NCI-H146 (cell line): ENCODE results near the gene SPRR4.
"Not testable (repeated sequence)": the region's sequence is repeated elsewhere in the genome, so short reads cannot be mapped to it uniquely, and the experiment has no call there.

Experiments
- DNase-seq: peaks from one replicate; lab custom pipeline; 2025; lab: John Stamatoyannopoulos, UW

SPRR4 gene

DNA sequence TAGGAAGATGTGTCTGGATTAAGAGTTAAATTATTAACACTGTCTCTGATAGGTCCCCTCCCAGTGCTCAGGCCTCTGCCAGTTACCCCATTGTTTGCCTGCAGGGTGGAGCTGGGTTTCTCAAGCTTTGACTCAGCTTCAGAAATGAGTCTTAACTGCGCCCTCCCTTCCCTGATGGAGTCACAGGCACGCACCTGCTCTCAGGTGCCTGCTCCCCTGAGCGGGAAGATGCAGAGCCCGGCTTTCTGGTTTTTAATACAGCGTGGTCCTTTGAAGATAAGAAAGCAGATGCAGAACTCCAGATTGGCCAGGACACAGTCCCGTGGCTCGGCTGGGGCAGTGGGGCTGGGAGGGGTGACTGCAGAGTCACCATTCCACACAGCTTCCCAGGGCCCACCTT, 3.2 kb upstream of the SPRR4 start:
- DNase-seq: no peak

DNA sequence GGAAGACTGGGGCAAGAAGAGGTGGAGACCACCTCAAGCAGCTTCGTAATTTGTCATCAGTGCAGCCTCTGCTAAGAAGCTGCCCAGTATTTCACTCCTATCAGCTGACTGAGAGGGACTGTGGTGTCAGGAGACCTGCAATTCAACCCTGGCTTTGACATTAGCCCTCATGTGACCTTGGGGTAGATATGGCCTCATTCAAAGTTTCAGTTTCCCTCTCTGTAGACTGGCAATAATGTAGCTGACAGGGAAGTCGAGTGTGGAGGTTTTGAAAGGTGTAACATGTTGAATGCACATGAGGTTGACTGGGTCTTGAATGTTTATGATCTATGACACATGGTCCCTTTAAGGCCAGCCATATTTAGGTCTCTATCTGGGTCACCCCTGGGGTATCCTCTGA, 2.2 kb upstream of the SPRR4 start:
- no peak for DNase-seq

DNA sequence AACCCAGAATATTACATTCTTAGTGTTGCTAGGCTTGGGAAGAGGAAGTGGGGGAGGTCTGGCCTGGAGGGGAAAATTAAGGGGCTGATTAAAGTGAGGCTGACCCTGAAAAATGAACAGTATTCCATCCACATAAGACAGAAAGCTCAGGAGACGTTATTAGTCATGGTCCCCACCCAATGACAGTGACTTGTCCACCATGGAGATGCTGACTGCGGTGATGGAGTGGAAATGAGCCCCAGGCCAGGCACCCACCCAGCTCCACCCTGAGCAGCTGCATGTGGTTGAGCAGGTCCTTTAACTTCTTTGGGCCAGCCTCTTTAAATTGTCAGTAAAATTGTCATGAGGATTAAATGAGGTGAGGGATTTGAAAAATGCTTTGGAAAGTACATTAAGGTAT, 1.4 kb upstream of the SPRR4 start:
- DNase-seq: no peak

DNA sequence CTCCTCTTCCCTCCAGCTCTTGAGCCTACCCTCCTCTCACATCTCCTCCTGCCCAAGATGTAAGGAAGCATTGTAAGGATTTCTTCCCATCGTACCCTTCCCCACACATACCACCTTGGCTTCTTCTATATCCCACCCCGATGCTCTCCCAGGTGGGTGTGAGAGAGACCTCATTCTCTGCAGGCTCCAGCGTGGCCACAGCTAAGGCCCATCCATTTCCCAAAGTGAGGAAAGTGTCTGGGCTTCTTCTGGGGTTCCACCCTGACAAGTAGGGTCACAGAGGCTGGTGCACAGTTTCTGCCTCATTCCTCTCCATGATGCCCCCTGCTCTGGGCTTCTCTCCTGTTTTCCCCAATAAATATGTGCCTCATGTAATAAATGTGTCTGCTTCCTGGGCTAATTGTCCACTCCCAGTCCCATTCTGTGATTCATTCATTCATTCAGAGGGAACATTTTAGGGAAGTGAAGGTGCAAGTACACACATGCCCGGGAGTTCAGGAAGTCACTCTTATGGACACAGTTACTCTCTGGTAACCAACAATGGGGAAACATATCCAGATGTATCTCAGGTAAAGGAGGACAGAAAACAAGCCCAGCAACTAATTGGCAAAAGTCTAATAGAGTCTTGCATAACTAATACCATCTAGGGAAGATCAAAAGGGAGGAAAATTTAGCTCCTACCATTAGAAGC, 1.9 kb downstream of the SPRR4 start:
- no peak for DNase-seq

DNA sequence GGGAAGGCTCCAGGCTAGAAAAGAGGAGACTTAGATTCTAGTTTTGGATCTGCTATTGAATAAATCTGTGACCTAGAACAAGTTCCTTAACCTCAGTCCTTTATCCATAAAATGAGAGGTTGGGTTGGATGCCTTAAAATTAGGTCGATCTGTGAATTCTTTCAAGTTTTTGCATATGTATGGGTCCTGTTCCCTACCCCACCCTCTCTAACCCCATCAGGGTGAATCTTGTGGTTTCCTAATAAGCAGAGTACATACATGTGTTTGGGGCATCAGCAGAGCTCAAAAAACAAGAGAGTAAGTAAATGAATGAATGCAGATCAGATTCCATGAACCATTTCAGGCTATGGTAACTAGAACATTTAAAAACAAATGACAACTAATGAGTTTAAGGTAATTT, 6.2 kb downstream of the SPRR4 start:
- DNase-seq: no peak

DNA sequence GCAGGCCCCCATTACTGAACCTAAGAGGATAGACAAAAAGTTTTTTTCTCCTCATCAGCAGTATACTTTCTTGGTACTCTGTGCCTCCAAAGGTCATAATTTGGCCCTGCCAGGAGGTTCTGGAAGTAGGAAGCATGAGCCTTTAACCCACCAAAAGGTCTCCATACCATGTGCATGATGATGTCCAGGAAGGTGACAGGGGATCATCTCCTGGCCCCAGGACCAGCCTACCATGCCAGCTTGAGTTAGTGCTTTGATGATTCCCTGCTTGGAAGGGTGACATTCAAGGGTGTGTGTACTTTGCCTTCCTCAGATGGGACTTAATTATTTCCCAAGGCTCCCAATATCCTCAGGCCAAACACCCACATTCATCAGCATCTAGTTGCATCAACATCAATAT, 7.2 kb downstream of the SPRR4 start:
- no peak for DNase-seq

DNA sequence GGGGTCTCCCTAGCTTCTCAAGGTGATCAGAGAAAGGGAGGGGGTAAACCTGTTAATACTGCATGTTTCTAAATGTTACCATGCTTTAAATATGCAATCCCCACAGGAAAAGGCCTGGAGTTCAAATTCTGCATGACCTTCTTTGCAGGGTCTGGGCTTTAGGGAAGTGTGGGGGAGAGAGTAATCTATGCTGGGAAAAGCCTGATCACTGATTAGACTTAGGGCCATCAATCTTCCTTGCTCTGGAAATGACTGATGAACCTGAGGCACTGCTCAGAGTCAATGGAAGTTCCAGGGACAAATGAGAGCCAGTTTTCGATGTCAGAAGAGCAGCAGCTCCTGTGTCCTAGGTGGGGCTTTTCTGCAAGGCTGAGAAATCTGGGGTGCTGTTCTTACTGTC, 10.2 kb downstream of the SPRR4 start:
- no peak for DNase-seq

DNA sequence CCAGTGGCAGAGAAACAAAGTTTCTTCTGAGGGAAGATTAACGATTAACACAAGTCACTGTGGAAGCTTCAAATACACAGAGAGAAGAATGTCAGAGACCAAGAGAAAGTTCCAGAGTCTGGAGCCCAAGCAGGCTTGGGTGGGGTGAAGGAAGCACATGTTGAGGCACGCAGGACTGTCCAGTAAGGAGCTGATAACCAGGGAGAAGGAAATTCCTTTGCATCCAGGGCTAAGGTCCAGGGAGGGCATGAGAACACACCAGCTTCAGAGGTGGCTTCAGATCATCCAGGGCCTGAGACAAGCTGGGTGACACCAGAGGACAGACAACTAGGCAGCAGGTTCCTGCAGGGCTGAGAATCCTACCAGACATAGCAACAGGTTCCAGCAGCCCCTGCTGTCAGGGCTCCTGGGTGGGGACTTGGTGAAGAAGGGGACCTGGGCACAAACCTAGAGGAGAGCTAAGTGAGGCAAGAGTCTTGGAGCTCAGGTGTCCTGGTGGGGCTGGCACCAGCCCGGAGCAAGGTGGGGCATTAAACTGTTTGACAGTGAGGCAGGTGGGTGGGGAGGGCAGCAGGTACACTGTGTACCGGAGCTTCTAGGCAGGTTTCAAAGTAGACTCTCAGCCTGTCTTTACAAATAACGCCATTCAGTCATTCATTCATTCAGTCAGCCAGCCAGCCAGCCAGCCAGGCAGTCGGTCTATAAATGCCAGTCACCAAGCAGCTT, 10.9 kb downstream of the SPRR4 start:
- DNase-seq: no peak

DNA sequence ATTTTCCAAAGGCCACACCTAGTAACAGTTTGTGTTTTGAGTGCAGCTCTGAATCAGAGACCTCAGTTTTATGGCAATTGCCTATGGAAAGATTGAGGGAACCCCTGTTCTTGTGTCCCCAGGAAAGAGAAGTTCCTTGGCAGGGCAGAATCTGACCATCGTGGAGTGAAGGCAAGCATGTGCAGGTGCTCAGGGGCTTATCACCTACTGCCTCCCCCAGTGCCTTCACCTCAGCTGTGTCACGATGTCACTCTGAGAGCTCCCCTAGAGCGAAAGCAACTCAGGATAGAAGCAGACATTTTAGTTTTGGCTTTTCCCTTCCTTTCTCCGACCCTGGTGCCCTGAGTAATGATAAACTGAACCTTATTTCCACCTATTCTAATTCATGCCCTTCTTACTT, 11.6 kb downstream of the SPRR4 start:
- DNase-seq: no peak

DNA sequence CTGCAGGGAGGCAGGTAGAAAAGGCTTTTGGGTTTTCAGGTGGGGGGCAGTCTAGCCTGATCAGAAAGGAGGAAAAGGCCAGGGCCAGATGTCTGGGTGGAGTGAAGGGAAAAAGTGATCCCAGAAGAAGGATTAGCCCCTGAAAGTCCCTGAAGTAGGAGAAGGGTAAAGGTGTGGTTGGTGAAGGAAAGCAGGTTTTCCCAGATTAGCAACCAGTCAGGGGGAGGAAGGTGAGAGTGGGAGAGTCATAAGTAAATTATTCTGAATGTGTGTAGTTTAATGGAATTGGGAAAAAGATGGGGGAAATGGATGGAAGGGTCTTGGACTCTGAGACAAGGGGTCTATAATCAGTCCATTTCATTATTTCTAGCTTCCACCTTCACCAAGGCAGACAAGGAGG, 12.8 kb downstream of the SPRR4 start:
- DNase-seq: no peak

DNA sequence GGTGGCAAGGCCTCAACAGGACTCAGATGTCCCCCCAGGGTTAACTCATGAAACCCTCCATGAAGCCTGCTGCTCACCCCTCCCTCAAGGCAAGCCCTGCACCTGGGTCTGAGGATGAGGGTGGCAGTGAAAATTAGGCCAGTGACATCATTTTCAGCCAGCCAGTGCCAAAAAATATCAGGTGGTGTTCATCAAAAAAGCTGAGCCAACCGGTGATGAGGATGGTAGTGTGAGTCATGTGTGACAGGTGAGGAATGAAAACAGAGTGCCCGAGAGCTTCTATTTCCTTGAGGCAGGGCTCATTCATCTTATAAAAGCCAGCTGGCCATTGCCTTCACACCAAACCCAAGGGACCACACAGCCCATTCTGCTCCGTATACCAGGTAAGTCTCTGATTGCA, 13.3 kb downstream of the SPRR4 start, which contains the start of gene SPRR1A:
Gene SPRR1A (plus strand): TSS at position 339 of the 400 bp plus-strand sequence. CDS start 1,150 bp downstream, outside the sequence.
- DNase-seq: no peak

DNA sequence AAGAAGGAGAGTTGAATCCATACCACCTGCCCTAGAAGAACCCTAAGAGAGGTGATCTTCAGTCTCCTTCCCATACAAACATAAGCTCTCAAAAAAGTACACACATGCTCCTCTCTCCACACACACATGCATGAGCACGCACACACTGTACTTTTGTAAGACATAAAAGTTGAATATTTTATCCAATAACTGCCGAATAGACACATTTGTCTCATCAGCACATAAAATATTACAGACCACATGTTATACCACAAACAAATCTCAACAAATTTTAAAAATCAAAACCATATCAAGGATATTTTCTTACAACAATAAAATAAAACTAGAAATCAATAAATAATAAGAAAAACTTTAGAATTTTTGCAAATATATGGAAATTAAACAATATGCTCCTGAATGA, 16.1 kb downstream of the SPRR4 start:
- no peak for DNase-seq

DNA sequence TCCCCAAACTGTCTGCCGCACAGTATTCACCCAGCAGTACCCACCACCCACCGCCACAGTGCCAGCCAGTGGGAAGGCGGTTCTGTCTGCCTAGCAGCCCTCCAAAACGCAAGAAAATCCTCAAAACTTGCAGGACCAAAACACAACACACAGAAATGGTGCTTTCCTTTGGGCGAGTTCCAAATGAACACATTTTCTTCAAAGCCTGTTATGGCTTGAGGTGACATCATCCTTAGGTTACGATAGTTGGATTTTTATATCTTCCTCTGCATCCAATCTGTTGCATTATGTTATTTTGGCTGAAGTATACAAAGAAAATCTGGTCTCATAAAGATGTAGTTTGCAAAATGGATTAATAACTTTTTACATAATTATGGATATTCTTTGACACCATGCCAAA, 22.7 kb downstream of the SPRR4 start:
- DNase-seq: no peak

DNA sequence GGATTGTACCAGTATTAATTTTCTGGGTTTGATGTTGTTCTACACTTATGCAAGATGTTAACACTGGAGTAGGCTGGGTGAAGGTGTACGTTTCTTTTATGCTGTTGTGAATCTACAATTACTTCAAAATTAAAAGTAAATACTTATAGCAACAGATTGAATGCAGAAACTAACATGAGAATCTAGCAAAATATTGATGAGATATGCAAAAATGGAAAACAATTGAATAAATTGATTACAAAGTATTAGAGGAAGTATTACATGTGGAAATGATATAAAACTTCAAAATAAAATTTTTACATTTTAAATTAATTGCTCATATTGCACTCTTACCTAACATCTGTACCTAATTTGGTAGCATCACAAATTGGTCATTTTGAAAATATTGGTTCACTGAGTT, 25.4 kb downstream of the SPRR4 start:
- no peak for DNase-seq

DNA sequence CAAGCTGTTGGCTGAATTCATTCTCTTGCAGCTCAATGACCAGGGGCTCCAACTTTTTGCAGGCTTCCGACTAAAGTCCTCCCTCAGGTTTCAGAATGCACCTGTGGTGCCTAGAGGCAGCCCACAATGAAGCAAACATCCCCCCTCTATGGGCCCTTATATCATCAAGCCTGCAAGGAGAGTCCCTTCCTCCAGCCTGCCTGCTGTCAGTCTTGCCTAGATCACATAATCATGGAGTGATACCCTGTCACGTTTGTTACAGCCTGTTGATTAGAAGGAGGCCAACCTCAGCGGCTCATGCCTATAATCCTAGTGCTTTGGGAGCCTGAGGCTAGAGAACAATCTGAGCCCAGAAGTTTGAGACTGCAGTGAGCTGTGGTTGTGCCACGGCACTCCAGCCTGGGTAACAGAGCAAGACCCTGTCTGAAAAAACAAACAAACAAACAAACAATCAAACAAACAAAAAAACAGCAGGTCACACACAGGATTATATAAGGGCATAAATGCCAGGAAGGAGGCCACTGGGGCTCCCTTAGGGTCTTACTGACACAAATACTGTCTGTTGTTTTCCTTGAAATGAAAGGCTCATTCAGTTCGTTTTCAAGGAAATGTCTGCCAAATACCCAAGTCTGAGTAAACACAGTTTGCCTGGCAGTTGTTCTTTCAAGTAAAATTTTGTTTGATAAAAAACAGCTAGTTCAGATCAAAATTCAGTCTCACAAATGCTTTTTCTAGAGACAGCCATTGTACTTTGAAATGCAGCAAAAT, 26.4 kb downstream of the SPRR4 start:
- no peak for DNase-seq

DNA sequence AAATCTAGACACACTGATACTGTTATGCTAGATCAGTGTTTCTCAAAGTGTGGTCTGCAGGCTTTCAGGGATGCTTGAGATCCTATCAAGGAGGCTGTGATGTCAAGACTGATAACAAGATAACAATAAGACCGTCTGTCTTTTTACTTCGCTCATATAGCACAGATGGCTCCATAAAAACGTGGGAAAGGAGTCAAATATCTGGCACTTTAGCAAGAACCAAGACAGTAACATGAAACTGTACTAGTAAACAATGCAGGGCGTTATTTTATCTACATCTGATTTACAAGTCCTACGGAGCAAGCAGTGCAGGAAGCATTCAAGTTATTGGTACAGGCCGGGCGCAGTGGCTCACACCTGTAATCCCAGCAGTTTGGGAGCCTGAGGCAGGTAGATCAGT, 27.5 kb downstream of the SPRR4 start:
- no peak for DNase-seq

DNA sequence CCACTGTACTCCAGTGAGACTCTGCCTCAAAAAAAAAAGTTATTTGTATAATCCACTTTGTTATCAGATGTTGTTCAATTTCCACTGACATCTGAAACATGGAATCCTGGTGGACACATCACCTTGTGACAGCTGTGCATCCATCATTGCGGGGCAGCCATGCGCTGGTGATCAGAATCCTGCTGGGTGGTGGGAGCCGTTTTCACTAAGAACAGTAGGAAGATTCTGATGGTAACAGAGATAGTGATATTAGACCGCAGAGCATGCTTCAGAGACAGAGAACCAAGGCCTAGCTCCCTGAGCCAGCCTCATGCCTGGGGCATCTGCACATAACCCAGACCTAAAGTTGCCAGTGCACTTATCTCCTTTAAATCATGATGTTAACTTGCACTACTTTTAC, 28.0 kb downstream of the SPRR4 start:
- DNase-seq: no peak

DNA sequence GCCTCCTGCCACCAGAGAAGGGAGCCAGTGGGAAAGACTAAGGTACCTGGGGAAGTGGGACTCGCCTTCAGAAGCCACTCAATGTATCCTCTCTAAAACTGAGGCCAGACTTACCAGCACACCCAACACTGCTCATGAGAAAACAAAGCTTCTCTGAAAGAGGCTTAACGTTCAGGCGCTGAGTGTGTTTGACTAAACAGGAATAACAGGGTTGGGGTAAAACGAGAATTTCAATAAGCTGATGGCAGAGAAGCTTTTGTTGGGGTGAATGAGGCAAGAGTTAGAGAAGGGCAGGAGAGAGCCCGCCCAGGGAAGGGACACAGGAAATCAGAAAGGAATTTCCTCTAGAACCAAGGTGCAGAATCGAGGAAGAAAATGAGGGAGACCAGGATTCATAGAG, 29.4 kb downstream of the SPRR4 start:
- DNase-seq: no peak

DNA sequence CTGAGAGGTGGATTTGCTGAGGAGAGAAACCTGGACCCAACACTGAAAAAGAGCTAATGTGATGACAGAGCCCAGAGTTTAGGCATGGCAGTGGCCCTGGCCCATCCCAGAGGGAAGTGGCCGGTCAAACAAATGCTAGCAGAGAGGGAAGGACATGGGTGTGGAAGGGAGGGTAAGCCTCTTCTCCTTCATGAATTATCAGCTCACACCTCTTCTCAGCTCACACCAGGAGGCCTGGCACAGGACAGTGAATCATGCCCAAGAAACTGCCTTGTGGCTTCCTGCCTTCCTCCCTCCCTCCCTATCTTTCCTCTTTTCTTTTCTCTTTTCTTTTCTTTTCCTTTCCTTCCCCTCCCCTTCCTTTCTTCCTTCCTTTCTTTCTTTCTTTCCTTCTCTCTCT, 29.8 kb downstream of the SPRR4 start:
- DNase-seq: no peak

DNA sequence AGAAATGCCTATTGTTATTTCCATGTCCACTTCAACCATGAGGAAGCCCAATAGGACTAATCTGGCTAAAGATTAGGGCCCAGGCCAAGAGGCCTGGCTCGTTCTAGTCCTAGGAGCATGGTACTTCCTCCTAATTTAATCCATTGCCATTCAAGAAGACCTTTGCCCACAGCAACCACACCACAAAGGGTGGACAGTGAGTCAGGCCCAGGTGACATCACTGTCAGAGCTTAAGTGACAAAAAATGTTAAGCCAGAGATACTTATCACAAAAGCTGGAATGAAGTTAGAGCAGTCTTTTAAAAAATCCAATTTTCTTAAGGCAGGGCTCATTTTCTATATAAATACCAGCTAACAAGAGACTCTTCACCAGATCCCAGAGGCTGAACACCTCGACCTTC, 30.9 kb downstream of the SPRR4 start, which contains the start of gene SPRR3:
Gene SPRR3 (plus strand): TSS at position 368 of the 400 bp plus-strand sequence. CDS start 1,272 bp downstream, outside the sequence.
- no peak for DNase-seq

DNA sequence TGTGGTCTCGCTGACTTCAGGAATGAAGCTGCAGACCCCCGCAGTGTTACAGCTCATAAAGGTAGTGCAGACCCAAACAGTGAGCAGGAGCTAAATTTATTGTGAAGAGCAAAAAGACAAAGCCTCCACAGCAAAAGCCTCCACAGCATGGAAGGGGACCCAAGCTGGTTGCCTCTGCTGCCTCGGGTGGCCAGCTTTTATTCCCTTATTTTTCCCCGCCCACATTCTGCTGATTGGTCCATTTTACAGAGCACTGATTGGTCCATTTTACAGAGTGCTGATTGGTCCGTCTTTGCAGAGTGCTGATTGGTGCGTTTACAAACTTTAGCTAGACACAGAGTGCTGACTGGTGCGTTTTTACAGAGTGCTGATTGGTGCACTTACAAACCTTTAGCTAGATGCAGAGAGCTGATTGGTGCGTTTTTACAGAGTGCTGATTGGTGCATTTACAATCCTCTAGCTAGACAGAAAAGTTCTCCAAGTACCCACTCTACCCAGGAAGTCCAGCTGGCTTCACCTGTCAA, 40.8 kb downstream of the SPRR4 start:
- DNase-seq: not testable (repeated sequence)

DNA sequence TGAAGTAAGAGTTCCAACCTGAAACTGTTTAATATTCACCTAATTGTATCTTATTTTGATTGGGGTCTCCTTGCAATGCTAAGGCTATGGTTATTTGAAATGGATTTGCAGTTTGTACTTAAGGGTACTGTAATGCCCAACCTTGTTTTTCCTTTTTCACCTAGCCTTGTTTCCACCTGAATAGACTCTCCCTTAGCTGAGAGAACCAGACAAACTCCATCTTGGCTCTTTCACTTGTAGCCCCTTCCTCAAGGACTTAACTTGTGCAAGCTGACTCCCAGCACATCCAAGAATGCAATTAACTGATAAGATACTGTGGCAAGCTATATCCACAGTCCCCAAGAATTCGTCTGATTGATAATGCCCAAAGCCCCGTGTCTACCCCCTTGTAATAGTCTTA, 51.4 kb downstream of the SPRR4 start:
- not testable (repeated sequence) for DNase-seq
